Measurements from ENCODE around the gene RIPOR2. TPM values are rescaled to one million over a fixed set of nuclear protein-coding genes. Genes with fewer than 3 reads are reported as not detected.

RIPOR2 gene
- total and polyA plus RNA-seq, 8 donors: 3.9 to 56.8 (median 6.0) TPM

DNA sequence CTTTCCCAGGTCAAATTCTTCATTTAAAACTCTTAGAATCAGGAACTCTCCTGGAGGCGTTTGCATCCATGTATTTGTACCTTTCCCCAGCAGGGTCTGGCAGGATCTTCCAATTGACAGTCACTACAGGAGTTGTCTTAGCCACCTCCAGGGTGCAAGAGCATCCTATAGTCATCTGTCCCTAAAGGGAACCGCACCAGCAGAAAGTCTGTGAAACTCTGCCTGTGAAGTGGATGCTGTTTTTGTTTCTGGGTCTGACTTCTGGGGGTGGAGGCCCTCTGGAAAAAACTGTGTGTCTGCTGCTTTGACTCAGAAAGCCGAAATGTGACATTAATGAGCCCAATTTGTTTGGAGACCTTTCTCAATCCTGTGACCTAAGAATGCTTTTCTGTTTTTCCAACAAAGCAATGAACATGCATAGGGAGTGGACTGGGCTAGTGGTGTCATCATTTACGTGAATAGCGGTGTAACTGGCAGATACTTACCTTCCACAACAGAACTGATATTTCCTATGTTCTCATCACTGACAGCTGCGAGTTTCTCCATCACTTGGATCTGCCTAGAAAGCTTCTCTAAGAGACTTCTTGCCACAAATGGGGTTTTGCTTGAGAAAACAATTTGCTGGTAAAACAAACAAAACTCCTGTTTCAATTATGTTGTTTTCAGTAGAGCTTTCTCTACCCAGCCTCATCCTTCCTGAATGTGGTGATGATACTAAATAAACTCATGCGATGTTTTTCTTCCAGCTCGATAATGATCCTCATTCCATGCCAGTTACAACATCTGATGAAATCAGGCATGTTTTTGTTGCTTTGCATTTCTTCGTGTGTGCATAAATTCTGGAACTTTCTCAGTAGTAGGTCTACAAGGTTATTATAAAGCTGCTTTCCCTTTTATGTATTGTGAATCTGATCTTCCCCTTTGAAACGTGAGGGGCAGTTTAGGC lies 103.7 kb downstream of the RIPOR2 start:
- TF ChIP-seq, protein P1, sequence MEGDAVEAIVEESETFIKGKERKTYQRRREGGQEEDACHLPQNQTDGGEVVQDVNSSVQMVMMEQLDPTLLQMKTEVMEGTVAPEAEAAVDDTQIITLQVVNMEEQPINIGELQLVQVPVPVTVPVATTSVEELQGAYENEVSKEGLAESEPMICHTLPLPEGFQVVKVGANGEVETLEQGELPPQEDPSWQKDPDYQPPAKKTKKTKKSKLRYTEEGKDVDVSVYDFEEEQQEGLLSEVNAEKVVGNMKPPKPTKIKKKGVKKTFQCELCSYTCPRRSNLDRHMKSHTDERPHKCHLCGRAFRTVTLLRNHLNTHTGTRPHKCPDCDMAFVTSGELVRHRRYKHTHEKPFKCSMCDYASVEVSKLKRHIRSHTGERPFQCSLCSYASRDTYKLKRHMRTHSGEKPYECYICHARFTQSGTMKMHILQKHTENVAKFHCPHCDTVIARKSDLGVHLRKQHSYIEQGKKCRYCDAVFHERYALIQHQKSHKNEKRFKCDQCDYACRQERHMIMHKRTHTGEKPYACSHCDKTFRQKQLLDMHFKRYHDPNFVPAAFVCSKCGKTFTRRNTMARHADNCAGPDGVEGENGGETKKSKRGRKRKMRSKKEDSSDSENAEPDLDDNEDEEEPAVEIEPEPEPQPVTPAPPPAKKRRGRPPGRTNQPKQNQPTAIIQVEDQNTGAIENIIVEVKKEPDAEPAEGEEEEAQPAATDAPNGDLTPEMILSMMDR (IDR thresholded peaks at IDR 0.05): no peak
- ATAC-seq: no peak

DNA sequence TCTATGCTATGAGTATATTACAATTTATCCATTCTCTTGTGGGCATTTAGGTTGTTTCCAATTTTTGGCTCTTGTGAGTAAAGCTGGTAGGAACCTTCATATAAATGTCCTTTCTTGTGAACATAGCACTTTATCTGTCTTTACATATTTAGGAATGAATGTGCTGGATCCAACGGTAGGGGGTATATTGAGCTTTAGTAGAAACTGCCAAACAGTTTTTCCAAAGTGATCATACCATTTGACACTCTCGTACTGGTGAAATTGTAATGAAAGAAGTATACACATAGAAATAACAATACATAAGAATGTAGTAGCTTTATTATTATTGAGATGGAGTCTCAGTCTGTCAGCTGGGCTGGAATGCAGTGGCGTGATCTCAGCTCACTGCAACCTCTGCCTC lies 106.1 kb downstream of the RIPOR2 start:
- no peak for ATAC-seq
- TF ChIP-seq, protein P1 (IDR thresholded peaks at IDR 0.05): no peak
- no peaks in the 10 kb centered on the region for H3K9me3 ChIP-seq
- no peaks in the 10 kb centered on the region for H3K27me3 ChIP-seq
- H3K4me1 ChIP-seq: no peaks in the 10 kb centered on the region
- H3K4me3 ChIP-seq: no peak overlapping the region
- H3K27ac ChIP-seq: no peak overlapping the region
- no peak for DNase-seq
- intact Hi-C loops (cut with DNase I): no loop called here
- H3K36me3 ChIP-seq: peaks cover 0 to 100% of the 10 kb centered on the region in 2 donors

More for the DNA sequence above, 103.7 kb downstream of the RIPOR2 start:
- no peak for DNase-seq
- Histone ChIP-seq H3K27ac (no peak overlapping the region), H3K36me3 (peaks cover 0 to 90% of the 10 kb centered on the region in 2 donors), H3K27me3 (no peaks in the 10 kb centered on the region), H3K4me1 (peaks cover 0 to 6% of the 10 kb centered on the region in 2 donors), H3K4me3 (no peak overlapping the region), H3K9me3 (no peaks in the 10 kb centered on the region)
- intact Hi-C loops (cut with DNase I): no loop called here

DNA sequence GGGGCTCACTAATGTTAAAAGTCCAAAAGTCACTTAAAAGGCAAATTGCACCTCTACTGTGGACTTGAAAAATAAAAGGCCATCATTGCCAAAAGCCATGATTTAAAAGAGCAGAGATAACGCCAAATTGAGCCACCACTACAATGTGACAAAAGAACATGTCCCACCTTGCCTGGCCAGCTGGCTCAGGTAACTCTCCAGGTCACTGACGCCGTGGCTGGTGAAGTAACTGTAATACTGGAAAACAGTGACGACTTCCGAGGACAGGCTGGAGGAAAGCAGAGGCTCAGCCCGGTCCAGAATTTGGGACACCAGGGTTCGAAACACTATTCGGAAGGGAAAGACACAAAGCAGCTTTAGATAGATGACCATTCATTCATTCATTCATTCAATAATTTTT lies 107.8 kb downstream of the RIPOR2 start:
- H3K27ac ChIP-seq: no peak overlapping the region
- no peaks in the 10 kb centered on the region for H3K9me3 ChIP-seq
- TF ChIP-seq, protein P1 (IDR thresholded peaks at IDR 0.05): no peak
- H3K4me3 ChIP-seq: no peak overlapping the region
- intact Hi-C loops (cut with DNase I): no loop called here
- DNase-seq (no peak), ATAC-seq (no peak)
- no peaks in the 10 kb centered on the region for H3K27me3 ChIP-seq
- no peaks in the 10 kb centered on the region for H3K4me1 ChIP-seq
- peaks cover 0 to 100% of the 10 kb centered on the region in 2 donors for H3K36me3 ChIP-seq

DNA sequence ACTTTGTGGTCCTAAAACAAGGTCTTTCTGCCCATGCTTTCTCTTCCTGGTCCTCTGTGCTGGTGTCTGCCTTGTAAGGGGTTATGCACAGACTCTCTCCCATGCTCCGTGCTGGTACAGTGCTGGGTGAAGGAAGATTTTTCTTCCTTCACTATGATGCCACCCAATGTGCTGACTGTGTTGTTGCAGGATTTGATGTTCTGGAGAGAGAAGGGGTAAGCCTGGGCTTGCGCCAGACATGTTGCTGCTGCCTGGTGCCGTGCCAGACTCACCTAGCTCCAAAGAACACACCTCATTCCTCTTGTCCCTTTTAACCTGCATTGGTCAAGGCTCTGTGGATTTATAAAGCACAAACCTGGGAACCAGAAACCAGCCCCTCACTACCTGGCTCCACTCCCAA lies 108.6 kb downstream of the RIPOR2 start:
- ATAC-seq: no peak
- H3K27me3 ChIP-seq: no peaks in the 10 kb centered on the region
- H3K9me3 ChIP-seq: no peaks in the 10 kb centered on the region
- intact Hi-C loops (cut with DNase I): no loop called here
- no peak overlapping the region for H3K4me3 ChIP-seq
- H3K36me3 ChIP-seq: peaks cover 0 to 100% of the 10 kb centered on the region in 2 donors
- H3K27ac ChIP-seq: no peak overlapping the region
- TF ChIP-seq, protein P1 (IDR thresholded peaks at IDR 0.05): no peak
- H3K4me1 ChIP-seq: no peaks in the 10 kb centered on the region
- DNase-seq: no peak

DNA sequence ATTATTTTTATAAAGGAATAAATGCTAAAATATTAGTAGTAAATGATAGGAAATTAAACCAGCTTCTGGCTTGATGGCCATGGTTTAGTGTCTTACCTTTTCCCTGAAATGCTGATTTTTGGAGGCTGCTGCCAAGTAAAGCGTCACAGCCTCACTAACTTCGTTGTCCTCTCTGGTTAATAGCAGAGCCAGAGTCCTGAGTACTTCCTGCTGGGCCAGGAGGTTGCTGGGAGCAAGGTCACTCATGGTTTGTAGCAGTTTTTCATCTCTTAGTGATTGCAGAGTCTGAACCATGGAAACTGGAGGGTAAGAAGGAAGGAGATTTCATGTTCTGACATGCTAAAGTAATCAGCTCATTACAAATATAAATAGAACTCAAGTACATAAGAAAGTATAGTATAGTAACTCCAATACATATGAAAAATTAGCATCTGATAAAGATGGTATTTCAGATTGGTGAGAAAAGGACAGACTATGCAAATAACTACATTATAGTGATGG lies 110.6 kb downstream of the RIPOR2 start:
- ATAC-seq (no peak), DNase-seq (no peak)
- Histone ChIP-seq H3K27me3 (no peaks in the 10 kb centered on the region), H3K4me3 (no peak overlapping the region), H3K9me3 (no peaks in the 10 kb centered on the region), H3K4me1 (no peaks in the 10 kb centered on the region), H3K36me3 (peaks cover 0 to 99% of the 10 kb centered on the region in 2 donors), H3K27ac (no peak overlapping the region)
- intact Hi-C loops (cut with DNase I): no loop called here
- TF ChIP-seq, protein P1 (IDR thresholded peaks at IDR 0.05): no peak

Measured in left lung (tissue), 10 donors.